GM21526 (cell line): Measurements from ENCODE around the gene RAP1GAP2.
"Not testable (repeated sequence)": the region's sequence is repeated elsewhere in the genome, so short reads cannot be mapped to it uniquely, and the experiment has no call there.

Experiments
- ATAC-seq: cut with Tn5 transposase; IDR thresholded peaks from one replicate; pipeline ENCODE4 v1.9.1; 2021; ENCODE audit warnings: moderate library complexity; ENCODE audit not compliant: unreplicated experiment, low FRiP score

The RAP1GAP2 gene

DNA sequence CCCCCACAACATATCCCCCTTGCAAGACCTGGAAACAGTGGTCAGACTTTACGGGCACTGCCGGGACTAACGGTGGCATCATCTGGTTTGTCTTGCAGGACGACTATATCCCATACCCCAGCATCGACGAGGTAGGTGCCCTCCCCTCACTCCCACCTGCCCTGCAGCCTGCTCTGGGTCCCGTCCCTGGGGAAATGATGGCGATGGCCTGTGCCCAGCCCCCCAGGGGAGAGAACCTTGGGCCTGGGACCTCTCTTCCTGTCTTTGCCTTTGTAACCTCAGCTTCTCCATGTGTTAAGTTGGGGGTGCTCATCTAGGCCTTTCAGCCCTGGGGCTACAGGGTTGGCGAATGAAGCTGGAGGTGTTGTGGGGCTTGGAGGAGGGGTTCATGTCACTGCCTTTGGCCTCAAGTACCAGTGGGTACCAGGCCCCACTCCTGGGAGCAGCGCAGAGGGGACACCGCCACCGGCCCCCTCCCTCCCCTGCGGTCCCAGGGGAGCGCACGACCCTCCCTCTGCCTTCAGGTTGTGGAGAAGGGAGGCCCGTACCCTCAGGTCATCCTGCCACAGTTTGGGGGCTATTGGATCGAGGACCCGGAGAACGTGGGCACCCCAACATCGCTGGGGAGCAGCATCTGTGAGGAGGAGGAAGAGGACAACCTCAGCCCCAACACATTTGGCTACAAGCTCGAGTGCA lies 167.2 kb downstream of the RAP1GAP2 start:
- ATAC-seq: no peak

DNA sequence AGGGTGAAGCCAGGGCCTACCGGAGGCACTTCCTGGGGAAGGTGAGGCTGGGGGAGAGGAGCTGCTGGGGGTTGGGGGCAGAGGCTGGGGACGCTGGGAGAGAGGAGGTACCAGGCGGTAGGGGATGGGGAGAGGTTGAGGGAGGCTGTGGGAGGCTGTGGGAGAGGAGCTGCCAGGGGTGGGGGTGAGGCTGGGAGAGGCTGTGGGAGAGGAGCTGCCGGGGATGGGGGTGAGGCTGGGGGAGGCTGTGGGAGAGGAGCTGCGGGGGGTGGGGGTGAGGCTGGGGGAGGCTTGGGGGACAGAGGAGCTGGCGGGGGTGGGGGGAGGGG lies 167.8 kb downstream of the RAP1GAP2 start:
- no peak for ATAC-seq

DNA sequence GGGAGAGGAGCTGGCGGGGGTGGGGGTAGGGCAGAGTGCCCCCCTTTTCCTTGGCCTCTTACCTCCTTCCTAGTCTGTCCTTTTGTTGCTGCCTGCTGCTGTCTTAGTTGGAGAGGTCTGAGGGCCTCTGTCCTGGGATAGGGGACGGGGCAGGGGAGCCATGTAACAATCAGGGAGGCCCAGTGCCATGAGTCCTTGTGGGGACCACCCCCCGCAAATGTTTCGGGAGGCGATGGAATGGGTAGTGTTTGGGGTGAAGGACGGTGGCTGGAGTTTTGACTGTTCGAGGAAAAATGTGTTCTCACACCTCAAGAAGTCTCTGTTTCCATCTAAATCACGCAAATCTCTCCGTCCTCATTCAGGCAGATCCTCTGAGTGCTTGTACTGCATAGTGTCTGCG lies 168.1 kb downstream of the RAP1GAP2 start:
- ATAC-seq: no peak

DNA sequence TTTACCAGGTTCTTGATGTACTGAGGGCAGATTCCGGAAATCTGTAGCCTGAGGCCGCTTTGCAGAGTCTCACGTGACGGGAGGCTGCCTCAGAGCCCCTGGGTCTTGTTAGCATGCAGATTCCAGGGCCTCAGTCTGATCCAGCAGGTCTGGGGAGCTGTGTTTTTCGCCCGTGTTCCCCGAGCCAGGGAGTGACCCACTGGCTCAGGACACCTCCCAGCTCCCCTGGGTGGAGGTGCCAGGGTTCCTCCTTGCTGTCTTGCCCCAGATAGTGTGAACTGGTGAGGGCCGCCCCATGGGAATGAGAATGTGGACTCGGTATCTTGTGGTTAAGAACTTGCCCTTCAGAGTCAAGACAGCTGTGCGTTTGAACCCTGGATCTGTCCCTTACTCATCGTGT lies 168.6 kb downstream of the RAP1GAP2 start:
- no peak for ATAC-seq

DNA sequence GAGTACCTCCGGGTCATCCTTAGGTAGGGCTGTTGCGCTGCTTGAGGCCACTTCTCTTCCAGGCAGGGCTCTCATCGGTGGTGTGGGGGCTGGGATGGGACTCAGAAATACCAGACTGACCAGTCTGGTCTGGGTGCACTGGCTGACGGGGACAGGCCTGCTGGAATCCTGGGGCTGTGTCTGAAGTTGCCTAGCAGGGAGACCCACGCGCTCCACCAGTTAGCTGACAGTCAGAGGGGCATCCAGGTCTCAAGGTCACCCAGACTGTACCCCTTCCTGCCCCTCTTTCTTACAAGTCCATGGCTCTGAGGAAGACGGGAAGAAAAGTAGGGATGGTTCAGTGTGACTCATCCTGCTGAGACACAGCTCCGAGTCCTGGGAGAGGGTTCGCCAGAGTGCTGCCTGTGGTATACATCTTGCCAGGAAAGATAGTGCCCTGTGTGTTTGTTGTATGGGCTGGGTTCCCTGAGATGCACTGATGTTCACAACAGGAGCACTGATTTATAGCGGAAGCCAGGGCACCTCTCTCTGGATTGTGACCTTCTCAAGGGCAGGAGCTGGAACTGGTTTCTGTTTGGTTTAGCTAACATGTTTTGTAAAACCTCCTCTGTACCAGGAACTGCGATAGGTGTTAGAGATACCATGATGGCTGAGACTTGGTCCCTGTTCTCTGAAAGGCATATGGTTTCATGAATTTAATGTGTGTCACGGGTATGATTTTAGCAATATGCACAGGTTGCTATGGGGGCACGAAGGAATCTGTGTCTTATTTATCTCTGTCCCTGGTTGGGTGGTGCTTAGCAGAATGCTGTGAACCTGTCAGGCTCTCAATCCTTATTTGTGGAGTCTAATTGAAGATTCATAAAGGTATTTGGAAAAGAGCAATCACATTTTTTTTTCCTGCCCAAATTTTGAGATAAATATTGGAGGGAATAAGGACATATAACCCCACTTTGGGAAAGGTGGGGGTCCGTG lies 169.7 kb downstream of the RAP1GAP2 start:
- no peak for ATAC-seq

DNA sequence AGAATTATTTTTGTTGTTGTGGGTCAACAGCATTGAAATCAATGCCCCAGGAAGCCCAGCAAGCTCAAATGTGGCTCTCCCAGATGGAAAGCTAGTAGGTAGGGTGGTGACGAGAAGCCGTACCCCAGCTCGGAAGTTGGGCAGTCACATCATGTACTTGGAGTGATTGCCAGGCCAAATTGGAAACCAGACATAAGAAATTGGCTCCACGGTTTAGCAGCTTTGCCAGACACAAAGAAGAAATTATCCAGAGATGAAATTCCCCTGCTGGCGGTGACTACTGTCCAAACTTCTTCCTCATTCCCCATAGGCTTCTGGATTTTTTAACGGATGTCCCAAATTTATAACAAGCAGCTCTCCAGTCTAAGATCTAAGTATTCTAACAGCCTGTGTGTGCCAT lies 171.3 kb downstream of the RAP1GAP2 start:
- ATAC-seq: no peak

DNA sequence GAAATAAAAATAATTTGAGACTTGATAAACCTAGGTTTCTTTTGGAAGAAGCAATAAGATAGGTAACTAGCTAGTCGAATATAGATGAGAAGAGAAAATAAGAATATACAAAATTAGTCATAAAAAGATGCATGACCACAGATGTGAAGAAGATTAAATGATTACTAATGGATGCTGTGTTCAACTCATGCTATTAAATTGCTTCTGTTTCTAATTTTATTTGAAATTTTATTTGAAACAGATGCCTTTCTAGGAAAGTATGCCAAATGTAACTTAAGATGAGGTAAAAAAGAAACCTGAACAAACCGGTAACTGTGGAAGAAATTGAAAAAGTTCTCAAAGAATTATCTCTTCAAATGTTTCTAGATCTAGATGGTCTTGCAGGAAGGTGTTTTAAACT lies 175.6 kb downstream of the RAP1GAP2 start:
- no peak for ATAC-seq

DNA sequence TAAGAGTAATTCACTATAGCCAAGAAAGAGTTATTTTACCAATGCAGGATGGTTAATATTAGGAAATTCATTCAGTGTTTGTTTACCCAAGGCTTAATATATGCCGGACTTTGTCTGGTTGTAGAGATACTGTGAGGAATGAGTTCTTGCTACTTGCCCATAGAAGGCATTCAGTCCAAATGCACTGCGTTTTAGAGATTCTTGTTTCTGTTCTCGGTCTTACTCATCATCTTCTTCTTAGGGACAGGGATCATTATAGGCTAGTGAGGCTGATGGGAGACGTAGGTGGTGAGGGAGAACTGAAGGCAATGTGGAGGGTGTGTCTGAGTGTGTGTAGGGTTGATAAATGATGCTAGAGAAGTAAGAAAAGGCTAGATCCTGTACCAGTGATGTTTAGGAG lies 176.5 kb downstream of the RAP1GAP2 start:
- ATAC-seq: no peak

DNA sequence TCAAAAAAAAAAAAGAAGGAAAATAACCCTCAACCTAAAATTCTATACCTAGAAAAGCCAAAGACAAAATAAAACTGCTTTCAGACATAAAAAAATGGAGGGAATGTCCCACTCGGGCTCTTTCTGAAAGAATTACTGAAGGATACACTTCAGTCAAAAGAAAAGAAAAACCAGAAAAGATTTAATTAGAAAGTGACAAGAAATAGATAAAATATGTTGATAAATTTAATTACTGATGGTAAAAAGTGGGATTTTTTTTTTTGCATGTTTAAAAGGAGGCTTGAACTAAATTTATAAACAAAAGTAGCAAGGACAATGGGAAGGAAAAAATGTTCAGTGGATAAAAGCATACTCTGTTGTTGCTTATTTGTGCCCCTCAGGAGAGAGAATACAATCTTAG lies 178.1 kb downstream of the RAP1GAP2 start:
- no peak for ATAC-seq

DNA sequence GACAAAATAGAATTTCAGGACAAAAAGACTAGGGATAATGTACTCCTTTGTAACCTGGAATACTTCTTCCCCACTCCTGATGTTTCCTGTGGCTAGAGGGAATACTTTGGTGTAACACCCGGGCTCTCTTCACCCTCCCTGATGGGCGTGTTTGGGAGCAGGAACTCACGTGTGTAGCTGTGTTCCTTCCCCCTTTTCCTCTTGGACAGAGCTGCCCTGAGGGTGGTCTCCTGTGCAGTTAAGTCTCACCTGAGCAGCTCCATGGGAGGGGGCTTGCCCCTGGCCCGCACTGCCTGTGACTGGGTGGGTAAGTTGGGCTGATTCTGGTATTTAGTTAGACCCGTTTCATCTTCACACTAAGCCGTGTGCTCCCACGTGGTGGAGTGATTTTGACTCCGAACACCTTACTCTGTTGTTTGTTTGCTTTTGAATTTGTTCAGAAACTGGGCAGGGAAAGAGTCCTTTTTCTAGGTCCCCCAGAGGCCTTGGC lies 179.3 kb downstream of the RAP1GAP2 start:
- ATAC-seq: no peak

DNA sequence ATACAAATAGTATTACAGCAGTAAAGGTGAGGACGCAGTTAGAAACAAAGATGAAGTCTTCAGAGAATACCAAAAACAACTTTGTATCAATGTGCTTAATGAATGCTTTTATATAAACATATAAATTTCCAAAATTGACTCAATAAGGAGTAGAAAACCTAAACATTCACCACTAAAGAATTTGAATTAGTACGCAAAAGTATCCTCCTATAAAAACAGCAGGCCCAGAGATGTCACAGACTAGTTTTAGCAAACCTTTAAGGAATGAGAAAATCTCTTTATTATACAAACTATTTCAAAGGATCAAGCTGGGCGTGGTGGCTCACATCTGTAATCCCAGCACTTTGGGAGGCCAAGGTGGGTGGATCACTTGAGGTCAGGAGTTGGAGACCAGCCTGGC lies 180.9 kb downstream of the RAP1GAP2 start:
- no peak for ATAC-seq

DNA sequence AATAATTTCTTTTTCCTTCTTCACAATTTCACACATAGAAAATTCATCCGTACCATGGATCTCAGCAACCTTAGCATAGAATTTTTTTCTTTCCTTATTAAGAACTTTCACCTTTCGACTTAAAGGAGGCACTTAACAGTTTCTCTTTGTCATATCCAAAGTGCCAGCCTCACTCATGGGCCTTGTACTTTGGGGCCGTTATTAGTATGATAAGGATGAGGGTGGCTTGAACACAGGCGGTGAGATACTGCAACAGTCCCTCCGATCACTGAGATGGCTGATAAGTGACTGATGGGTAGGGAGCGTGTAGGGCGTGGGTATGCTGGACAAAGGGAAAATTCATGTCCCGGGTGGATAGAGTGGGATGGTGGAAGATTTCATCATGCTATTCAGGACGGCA lies 181.9 kb downstream of the RAP1GAP2 start:
- ATAC-seq: no peak

DNA sequence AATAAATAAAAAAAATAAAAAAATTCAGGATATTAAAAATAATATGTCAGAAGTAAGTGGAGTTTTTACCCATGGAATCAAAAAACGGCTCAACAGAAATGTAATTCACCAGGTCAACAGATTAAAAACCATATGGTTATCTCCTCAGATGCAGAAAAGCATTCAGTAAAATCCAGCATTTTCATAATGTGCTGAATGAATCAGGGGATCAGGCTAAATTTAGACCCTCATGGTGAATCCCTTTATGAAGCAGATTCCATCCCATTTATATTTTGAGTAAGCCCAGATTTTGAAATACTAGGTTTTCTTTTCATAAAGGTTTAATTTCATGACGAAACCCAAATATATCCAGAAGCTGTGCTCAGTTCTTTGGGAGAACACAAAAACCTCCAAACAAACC lies 182.8 kb downstream of the RAP1GAP2 start:
- no peak for ATAC-seq

DNA sequence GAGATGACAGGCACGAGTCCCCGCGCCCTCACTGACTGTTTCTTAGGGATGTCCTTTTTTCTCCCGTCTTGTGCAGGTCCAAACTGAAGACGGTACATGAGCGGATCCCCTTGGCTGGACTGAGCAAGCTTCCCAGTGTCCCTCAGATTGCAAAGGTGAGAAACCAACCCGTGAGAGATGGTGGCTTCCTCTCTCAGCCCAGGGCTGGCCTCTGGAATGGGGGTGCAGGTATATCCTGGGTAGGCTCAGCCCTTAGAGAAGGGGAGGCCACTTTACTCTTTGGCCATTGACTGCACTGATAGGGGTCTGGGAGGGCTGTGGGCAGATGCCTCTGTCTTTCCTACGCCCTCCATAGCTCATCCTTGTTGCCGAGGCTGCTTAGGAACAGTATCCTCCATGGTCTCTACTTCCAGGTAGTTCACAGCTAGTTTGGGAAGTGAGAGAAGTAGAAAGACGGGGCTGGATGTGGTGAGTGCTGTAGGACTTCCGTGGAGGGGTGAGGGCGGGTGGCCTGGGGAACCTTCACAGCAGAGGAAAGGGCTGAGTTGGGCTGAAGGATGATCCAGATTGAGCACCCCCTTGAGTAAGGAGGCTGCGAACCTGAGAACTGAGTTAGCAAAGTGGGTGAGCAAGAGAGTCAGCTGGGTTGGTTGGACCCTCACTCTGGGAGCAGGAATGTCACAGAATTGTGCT lies 184.1 kb downstream of the RAP1GAP2 start:
- ATAC-seq: no peak

DNA sequence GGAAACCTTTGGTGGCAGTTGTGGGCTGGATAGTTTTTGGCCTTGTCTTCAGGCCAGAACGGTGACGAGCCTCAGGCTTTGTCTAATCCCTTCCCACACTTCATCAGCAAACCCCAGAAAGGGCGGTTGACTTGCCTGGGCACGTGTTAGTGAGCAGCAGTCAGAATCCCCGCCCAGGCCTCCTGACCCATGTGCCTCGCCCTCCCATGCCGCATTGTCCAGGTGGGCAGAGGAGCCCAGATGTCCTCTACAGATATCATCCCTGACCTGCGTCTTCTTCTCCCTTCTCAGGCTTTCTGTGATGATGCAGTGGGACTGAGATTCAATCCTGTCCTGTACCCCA lies 184.6 kb downstream of the RAP1GAP2 start:
- no peak for ATAC-seq

DNA sequence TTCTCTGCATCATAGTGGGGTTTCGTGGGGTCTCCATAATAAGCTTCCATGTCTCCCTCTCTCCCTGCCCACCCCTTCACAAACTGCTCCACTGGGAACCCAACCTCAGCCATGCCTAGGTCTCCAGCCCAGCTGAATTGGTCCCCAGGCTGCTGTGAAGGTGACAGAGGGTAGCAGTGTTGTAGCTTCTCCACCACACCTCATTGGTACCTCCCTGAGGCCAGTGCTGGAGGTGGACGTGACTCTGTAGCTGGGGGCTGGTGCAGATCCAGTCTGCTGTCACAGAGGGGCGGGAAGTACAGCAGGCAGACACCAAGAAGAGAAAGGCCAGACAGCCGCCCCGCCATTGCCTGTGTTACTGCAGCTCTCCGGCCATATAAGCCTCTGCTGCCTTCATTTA lies 185.1 kb downstream of the RAP1GAP2 start:
- no peak for ATAC-seq

DNA sequence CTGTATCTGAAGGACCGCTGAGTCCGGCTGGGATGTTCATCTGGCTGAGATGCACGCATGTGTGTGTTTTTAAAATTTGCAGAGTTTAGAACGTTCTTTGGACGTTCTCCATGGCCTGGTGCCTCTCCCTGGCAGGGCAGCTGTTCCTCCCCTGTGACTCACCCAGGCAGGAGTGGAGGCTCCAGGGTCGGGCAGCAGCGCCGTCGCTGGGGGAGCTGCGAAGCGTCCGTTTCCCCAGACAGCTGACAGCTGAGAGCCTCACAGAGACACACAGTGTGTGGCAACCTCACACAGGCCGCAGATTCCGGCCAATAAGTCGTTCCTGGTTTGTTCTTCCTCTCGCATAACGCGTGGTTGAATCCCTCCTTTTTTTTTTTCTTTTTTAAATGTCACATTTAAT lies 186.6 kb downstream of the RAP1GAP2 start:
- ATAC-seq: no peak

DNA sequence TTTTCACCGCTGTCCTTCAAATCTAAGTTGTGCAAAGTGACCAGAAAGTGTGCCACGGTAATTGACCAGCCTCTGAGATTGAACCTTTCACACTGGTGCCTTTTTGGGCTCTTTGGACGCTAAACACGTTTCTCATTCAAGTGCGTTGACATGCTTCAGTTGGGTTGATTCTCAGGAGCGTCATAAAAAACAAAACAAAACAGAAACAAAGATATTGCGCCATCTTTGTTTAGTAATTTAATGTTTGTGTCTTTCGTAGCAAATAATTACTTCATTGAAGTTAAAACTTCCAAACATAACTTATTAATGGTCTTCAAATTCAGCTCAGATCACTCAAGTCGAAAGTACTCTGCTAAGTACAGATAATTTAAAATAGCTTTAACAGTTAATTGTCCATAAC lies 187.0 kb downstream of the RAP1GAP2 start:
- no peak for ATAC-seq

DNA sequence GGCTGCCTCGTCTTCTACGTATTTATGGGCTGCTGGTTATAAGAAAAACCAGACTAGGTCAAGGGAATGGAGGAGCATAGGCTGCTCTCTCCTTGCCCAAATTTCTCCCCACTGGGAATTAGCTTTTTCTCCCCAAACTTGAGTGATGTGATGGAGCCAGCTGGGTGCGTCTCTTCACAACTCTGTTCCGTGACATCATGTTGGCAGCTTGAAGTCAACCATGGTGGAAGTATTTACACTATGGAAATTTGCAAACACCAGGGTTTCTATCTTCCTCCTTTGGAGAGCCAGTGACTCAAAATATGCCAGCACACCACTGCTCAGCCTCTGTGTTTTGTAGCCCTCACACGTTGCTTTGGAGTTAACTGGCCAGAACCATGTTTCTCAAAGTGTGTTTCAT lies 189.1 kb downstream of the RAP1GAP2 start:
- ATAC-seq: no peak

DNA sequence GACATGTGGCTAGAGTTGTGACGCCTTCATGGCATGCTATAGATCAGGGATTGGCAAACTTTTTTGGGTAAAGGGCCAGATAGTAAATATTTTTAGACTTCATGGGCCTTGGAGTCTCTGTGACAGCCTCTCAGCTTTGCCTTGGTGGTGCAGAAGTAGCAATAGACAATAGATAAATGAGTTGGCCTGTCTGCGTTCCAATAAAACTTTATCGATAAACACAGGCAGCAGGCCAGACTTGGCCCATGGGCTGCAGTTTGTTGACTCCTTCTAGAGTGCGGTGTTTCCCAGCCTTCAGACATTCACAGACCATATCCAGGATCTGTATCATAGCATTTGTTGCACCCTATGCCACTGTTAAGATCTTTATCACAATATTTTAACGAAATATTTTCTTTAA lies 190.7 kb downstream of the RAP1GAP2 start:
- ATAC-seq: no peak

DNA sequence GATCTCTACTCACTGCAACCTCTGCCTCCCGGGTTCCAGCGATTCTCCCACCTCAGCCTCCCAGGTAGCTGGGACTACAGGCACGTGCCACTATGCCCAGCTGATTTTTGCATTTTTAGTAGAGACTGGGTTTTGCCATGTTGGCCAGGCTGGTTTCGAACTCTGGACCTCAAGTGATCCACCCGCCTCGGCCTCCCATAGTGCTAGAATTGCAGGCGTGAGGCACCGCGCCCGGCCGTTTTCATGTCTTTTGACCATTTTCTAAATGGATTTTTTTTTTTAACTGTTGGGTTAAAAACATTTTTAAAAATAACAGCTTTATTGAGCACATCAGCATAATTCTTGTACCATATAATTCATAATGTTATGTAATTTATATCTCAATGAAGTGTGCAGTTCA lies 193.2 kb downstream of the RAP1GAP2 start:
- ATAC-seq: not testable (repeated sequence)
